H1 (cell line): Measurements from ENCODE around the gene TBX6.

ENCODE experiments used
- BCL11A ChIP-seq, 2 experiments: IDR thresholded peaks; one replicate each; pipeline ENCODE4 v1.6.1; 2011; ENCODE audit warnings: low read depth in 2 of 2, low read length in 2 of 2, mild to moderate bottlenecking in 2 of 2
- CTCF ChIP-seq, 3 experiments: IDR thresholded peaks; 1 replicate in 2 of 3; 2 replicates in 1 of 3; pipeline versions ENCODE4 v1.5.1 to v1.6.1; 2011; ENCODE audit warnings: low read length in 3 of 3, mild to moderate bottlenecking in 3 of 3, inconsistent platforms in 2 of 3, low read depth in 1 of 3, moderate library complexity in 1 of 3; ENCODE audit not compliant: insufficient read depth in 1 of 3; ENCODE audit errors: control extremely low read depth in 1 of 3
- EP300 ChIP-seq, 2 experiments: IDR thresholded peaks; 1 replicate in 1 of 2; 2 replicates in 1 of 2; pipeline ENCODE4 v1.6.1; 2011 to 2012; ENCODE audit warnings: low read depth in 2 of 2, low read length in 2 of 2, mild to moderate bottlenecking in 2 of 2, borderline replicate concordance in 1 of 2, inconsistent platforms in 1 of 2, moderate library complexity in 1 of 2
- JUN ChIP-seq: IDR thresholded peaks from 2 replicates; pipeline ENCODE4 v1.6.1; 2011; ENCODE audit warnings: low read depth, mild to moderate bottlenecking, improper control_type of control experiment, low read length
- JUND ChIP-seq: IDR thresholded peaks from 2 replicates; pipeline ENCODE4 v1.6.1; 2011; ENCODE audit warnings: mild to moderate bottlenecking, improper control_type of control experiment, low read length
- MAFK ChIP-seq: IDR thresholded peaks from 2 replicates; pipeline ENCODE4 v1.6.1; 2012; ENCODE audit warnings: low read depth, mild to moderate bottlenecking, improper control_type of control experiment, low read length
- MAX ChIP-seq: IDR thresholded peaks from 2 replicates; pipeline ENCODE4 v1.6.1; 2012; ENCODE audit warnings: inconsistent platforms
- POLR2A ChIP-seq, 2 experiments: IDR thresholded peaks; 1 replicate in 1 of 2; 2 replicates in 1 of 2; pipeline ENCODE4 v1.6.1; 2011; ENCODE audit warnings: low read depth in 2 of 2, low read length in 2 of 2, mild to moderate bottlenecking in 2 of 2; ENCODE audit errors: control extremely low read depth in 1 of 2
- POLR2AphosphoS5 ChIP-seq: IDR thresholded peaks from 2 replicates; pipeline ENCODE4 v1.6.1; 2011; ENCODE audit warnings: low read depth, low read length
- TAF1 ChIP-seq: IDR thresholded peaks from 2 replicates; pipeline ENCODE4 v1.6.1; 2011; ENCODE audit warnings: mild to moderate bottlenecking, low read depth, low read length
- TCF12 ChIP-seq: IDR thresholded peaks from 2 replicates; pipeline ENCODE4 v1.6.1; 2011; ENCODE audit warnings: low read depth, mild to moderate bottlenecking, low read length
- TEAD4 ChIP-seq: IDR thresholded peaks from 2 replicates; pipeline ENCODE4 v1.6.1; 2012; ENCODE audit warnings: low read depth, low read length, inconsistent platforms, mixed read lengths
- YY1 ChIP-seq: IDR thresholded peaks from 2 replicates; pipeline ENCODE4 v1.6.1; 2011; ENCODE audit warnings: low read depth, mild to moderate bottlenecking, low read length

- TF ChIP-seq JUN (no peak), YY1 (no peak), TCF12 (no peak), JUND (no peak), TAF1 (no peak), EP300 (IDR thresholded peaks at IDR 0.05; ENCODE audit: borderline replicate concordance in 1 of 2, low read depth in 2 of 2, low read length in 2 of 2) (no peak), CTCF (IDR thresholded peaks at IDR 0.05; ENCODE audit: control extremely low read depth in 1 of 3, insufficient read depth in 1 of 3, low read depth in 1 of 3, low read length in 3 of 3) (peak; percentile 57 to 60 (median 57)), POLR2A (IDR thresholded peaks at IDR 0.05; ENCODE audit: control extremely low read depth in 1 of 2, low read depth in 2 of 2, low read length in 2 of 2) (no peak), POLR2AphosphoS5 (no peak), TEAD4 (no peak), BCL11A (IDR thresholded peaks at IDR 0.05; ENCODE audit: low read depth in 2 of 2, low read length in 2 of 2) (no peak), MAX (no peak), MAFK (no peak)
Observed at GRCh38 chr16:30082545-30083090, 9.1 kb downstream of the TBX6 start.
